Upper lobe of left lung (tissue), 6 donors: ENCODE data around the gene GAREM2. TPM values are rescaled to one million over a fixed set of nuclear protein-coding genes. Genes with fewer than 3 reads are reported as not detected.
A peak's percentile ranks its signal among the peaks of the same experiment; 100 is the strongest.

ENCODE experiments used
- ATAC-seq, 2 donors: fragments of 200-7000 bp; cut with Tn5 transposase; one replicate each; pipeline ENCODE4 v1.9.1; 2022; ENCODE audit warnings: mild to moderate bottlenecking in 2 of 2, moderate library complexity in 2 of 2; ENCODE audit not compliant: low FRiP score in 2 of 2
- DNase-seq, 2 donors: peaks; one replicate each; pipeline ENCODE4 v3.0.0-alpha.2; 2019 to 2020
- H3K27ac ChIP-seq, 4 donors: fragments of 200-600 bp; sonication (generic); one replicate each; pipeline ENCODE4 v1.5.1; 2016 to 2019
- H3K27me3 ChIP-seq, 4 donors: fragments of 200-600 bp; sonication (generic); one replicate each; pipeline ENCODE4 v1.5.1; 2017 to 2019
- H3K36me3 ChIP-seq, 4 donors: fragments of 200-600 bp; sonication (generic); one replicate each; pipeline ENCODE4 v1.5.1; 2016 to 2019
- H3K4me1 ChIP-seq, 4 donors: fragments of 200-600 bp; sonication (generic); one replicate each; pipeline ENCODE4 v1.5.1; 2018 to 2019
- H3K4me3 ChIP-seq, 4 donors: fragments of 200-600 bp; sonication (generic); one replicate each; pipeline ENCODE4 v1.5.1; 2017 to 2019; ENCODE audit warnings: mild to moderate bottlenecking in 2 of 4, moderate library complexity in 1 of 4
- H3K9me3 ChIP-seq, 4 donors: fragments of 200-600 bp; sonication (generic); one replicate each; pipeline ENCODE4 v1.5.1; 2018 to 2019
- EP300 ChIP-seq, 4 donors: sonication (generic); formaldehyde crosslinking; IDR thresholded peaks; one replicate each; pipeline ENCODE4 v1.5.1; 2017; ENCODE audit warnings: antibody characterized with exemption in 4 of 4, control low read depth in 2 of 4
- POLR2A ChIP-seq, 4 donors: fragments of 450-650 bp; IDR thresholded peaks; one replicate each; pipeline ENCODE4 v1.5.1; 2016 to 2017; ENCODE audit warnings: antibody characterized with exemption in 4 of 4, mild to moderate bottlenecking in 2 of 4
- POLR2AphosphoS5 ChIP-seq, 2 donors: sonication (generic); formaldehyde crosslinking; IDR thresholded peaks; one replicate each; pipeline ENCODE4 v1.5.1; 2017; ENCODE audit warnings: antibody characterized with exemption in 2 of 2
- WGBS, 2 donors: methylation state at CpG; one replicate each; pipeline ENCODE4 v1.1.5; 2017 to 2018; 5-methylcytosine and 5-hydroxymethylcytosine counted together
- total RNA-seq, 6 donors: library from RNA; depleted of rRNA in 4 of 6; stranded (reverse); fragments of >200 nt in 4 of 6; gene quantifications; one replicate each; pipeline versions ENCODE4 v1.1.0 to v1.2.1, GENCODE V29; 2016 to 2021
- TF ChIP-seq, protein P1 (sequence below), 6 experiments: fragments of 450-650 bp in 4 of 6; fragments of 200-600 bp in 2 of 6; sonication (generic) in 2 of 6; IDR thresholded peaks; one replicate each; pipeline ENCODE4 v1.5.1; 2016 to 2019; ENCODE audit warnings: antibody characterized with exemption in 6 of 6
- donor health status: DM: no; HTN: no; CAD: no; lungs with moderate emphysema.
- donor health status: DM: no; HTN: yes; CAD: no; lungs with severe emphysema.

The GAREM2 gene
- 1 to 10 TPM in 1 of 6 donors, under 1 TPM in 4, not detected in 1; 0.22 to 2.6 (median 0.49) TPM for total RNA-seq

DNA sequence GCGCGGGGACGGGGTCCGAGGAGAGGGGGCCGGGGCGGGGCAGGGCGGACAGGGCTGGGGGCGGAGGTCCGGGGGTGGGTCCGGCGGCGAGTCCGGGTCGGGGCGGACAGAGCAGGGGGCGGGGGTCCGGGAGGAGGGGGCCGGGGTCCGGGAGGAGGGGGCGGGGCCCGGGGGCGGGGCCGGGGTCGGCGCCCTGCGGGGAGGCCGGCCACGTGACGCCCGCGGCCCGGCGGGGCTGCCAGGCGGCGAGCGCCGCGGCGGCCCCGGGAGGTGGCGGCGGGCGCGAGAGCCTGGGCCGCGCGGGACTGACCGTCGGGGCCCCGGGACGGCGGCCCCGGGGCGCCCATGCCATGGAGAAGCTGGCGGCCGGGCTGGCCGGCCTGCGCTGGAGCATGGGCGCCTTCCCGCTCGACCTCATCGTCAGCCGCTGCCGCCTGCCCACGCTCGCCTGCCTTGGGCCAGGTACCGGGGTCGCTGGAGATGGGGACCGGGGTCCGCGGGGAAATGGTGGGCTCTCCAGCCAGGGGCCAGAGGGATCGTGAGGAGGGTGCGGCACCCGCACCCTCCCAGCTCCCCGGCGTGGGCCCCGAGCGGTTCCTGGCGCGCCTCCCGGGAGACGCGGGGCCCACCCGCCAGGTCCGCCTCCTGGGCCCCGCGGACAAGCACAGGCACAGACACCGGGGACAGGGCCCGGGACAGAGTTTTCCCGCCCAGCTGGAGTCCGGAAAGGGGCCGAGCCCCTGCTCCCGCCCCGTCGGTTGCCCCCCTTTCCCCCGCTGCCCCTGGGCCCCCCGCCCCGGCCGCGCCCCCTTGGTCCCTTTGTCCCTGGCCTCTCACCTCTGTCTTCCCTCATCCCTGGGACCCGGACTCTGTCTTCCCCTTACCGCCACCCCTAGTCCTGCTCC is at the start of gene GAREM2:
GAREM2 (plus strand) TSS at position 218 of the 905 bp plus-strand sequence; CDS start at position 351, 133 bp downstream.
- TF ChIP-seq POLR2A (IDR thresholded peaks at IDR 0.05), result no peak
- Histone ChIP-seq H3K4me1 (peaks cover 10 to 24% (median 15%) of the 10 kb centered on the region in 4 donors), H3K27ac (no peak within 1 kb of the TSS), H3K4me3 (peak within 1 kb of the TSS; percentile 5 to 47 (median 40)), H3K27me3 (peaks cover 0 to 29% (median 20%) of the 10 kb centered on the region in 4 donors), H3K9me3 (no peaks in the 10 kb centered on the region), H3K36me3 (no peaks in the 10 kb centered on the region)
- DNase-seq, result peak in 1 of 2 donors; percentile 85
- ATAC-seq, result no peak
- 0 to 5% methylated on average over 3 to 5 of the region's 102 CpGs for WGBS, 2 donors

DNA sequence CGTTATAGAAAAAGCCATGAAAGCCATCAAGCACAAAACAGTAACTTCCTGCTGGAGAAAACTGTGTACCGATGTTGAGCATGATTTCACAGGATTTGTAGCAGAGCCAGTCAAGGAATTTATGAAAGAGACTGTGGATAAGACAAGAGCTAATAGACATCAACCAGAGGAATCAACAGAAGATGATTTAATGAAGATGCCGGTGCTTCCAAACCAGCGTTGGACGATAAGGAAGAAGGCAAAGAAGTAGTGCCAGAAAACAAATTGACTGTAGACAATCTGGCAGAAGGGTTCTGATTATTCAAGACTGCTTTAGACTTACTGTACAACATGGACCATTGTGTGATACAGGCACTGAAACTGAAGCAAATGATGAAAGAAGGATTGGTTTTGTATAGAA is 49.5 kb upstream of the GAREM2 start:
- no peak overlapping the region for H3K27ac ChIP-seq
- no peaks in the 10 kb centered on the region for H3K4me1 ChIP-seq
- H3K36me3 ChIP-seq, result peaks cover 0 to 11% (median 0%) of the 10 kb centered on the region in 4 donors
- no peak overlapping the region for H3K4me3 ChIP-seq
- H3K9me3 ChIP-seq, result no peaks in the 10 kb centered on the region
- TF ChIP-seq POLR2A (IDR thresholded peaks at IDR 0.05) (no peak), POLR2AphosphoS5 (IDR thresholded peaks at IDR 0.05) (no peak), EP300 (IDR thresholded peaks at IDR 0.05) (no peak)
- TF ChIP-seq, protein P1, sequence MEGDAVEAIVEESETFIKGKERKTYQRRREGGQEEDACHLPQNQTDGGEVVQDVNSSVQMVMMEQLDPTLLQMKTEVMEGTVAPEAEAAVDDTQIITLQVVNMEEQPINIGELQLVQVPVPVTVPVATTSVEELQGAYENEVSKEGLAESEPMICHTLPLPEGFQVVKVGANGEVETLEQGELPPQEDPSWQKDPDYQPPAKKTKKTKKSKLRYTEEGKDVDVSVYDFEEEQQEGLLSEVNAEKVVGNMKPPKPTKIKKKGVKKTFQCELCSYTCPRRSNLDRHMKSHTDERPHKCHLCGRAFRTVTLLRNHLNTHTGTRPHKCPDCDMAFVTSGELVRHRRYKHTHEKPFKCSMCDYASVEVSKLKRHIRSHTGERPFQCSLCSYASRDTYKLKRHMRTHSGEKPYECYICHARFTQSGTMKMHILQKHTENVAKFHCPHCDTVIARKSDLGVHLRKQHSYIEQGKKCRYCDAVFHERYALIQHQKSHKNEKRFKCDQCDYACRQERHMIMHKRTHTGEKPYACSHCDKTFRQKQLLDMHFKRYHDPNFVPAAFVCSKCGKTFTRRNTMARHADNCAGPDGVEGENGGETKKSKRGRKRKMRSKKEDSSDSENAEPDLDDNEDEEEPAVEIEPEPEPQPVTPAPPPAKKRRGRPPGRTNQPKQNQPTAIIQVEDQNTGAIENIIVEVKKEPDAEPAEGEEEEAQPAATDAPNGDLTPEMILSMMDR (IDR thresholded peaks at IDR 0.05), result no peak
- H3K27me3 ChIP-seq, result no peaks in the 10 kb centered on the region
- ATAC-seq (no peak), DNase-seq (no peak)
- 80 to 93% methylated on average over 5 of the region's 5 CpGs for WGBS, 2 donors

DNA sequence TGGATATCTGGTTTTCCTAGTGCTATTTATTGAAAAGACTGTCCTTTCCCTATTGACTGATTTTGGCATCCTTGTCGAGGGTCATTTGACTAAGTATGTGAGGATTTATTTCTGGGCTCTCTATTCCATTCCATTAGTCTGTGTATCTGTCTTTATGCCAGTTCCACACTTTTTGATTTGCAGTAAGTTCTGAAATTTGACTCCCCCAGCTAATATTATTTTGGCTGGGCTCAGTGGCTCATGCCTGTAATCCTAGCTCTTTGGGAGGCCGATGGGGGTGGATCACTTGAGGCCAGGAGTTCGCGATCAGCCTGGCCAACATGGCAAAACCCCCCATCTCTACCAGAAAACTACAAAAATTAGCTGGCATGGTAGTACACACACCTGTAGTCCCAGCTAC is 46.8 kb upstream of the GAREM2 start:
- no peaks in the 10 kb centered on the region for H3K27me3 ChIP-seq
- ATAC-seq (no peak), DNase-seq (no peak)
- H3K4me1 ChIP-seq, result no peaks in the 10 kb centered on the region
- H3K27ac ChIP-seq, result no peak overlapping the region
- H3K4me3 ChIP-seq, result no peak overlapping the region
- H3K36me3 ChIP-seq, result peaks cover 0 to 31% (median 0%) of the 10 kb centered on the region in 4 donors
- no peaks in the 10 kb centered on the region for H3K9me3 ChIP-seq
- WGBS, 2 donors, result 91 to 96% methylated on average over 4 of the region's 4 CpGs
- TF ChIP-seq, protein P1 (IDR thresholded peaks at IDR 0.05), result no peak
- no peak for TF ChIP-seq POLR2AphosphoS5 (IDR thresholded peaks at IDR 0.05)
- no peak for TF ChIP-seq POLR2A (IDR thresholded peaks at IDR 0.05)
- no peak for TF ChIP-seq EP300 (IDR thresholded peaks at IDR 0.05)

DNA sequence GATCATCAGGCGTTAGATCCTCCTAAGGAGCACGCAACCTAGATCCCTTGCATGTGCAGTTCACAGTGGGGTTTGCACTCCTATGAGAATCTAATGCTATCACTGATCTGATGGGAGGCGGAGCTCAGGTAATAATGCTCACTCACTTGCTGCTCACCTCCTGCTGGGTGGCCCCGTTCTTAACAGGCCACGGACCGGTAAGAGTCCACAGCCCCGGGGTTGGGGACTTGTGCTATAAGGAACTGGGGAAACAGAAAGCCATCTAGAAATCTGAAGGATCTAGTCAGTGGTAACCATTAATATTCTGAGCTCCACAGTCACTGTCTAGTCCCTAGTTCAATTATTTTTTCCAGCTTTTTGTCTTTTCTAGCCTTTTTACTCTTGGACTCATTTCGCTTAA is 44.7 kb upstream of the GAREM2 start:
- 91 to 96% methylated on average over 7 to 8 of the region's 8 CpGs for WGBS, 2 donors
- H3K4me1 ChIP-seq, result no peaks in the 10 kb centered on the region
- no peak for ATAC-seq

DNA sequence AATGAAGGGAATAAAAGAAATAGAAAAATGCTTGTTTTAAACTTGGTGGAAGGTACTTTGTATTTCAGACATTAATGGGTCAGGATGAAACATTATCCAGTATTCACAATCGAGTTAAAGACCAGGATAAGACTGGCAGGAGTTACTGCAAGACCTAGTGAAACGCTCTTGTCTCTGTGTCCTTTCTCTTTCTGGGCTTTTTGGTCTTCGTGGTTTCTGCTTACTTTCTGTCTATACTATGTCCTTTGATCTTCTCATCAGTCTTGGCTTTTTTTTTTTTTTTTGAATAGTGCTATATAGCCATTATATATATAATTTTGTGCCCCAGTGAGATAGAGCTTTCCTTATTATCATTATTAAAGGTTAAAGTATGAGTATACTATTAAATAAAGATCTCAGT is 42.1 kb upstream of the GAREM2 start:
- H3K36me3 ChIP-seq, result peaks cover 0 to 43% (median 9%) of the 10 kb centered on the region in 4 donors
- no peak for ATAC-seq
- 84 to 92% methylated on average over 3 of the region's 3 CpGs for WGBS, 2 donors

More for the DNA sequence above, 44.7 kb upstream of the GAREM2 start:
- TF ChIP-seq, protein P1 (IDR thresholded peaks at IDR 0.05), result no peak
- TF ChIP-seq POLR2AphosphoS5 (IDR thresholded peaks at IDR 0.05) (no peak), EP300 (IDR thresholded peaks at IDR 0.05) (no peak), POLR2A (IDR thresholded peaks at IDR 0.05) (no peak)
- peaks cover 0 to 31% (median 0%) of the 10 kb centered on the region in 4 donors for H3K36me3 ChIP-seq
- H3K27me3 ChIP-seq, result no peaks in the 10 kb centered on the region
- no peak overlapping the region for H3K4me3 ChIP-seq
- no peak for DNase-seq
- H3K27ac ChIP-seq, result no peak overlapping the region
- H3K9me3 ChIP-seq, result no peaks in the 10 kb centered on the region

More for the DNA sequence above, 42.1 kb upstream of the GAREM2 start:
- H3K4me1 ChIP-seq, result peaks cover 0 to 3% (median 0%) of the 10 kb centered on the region in 4 donors
- no peaks in the 10 kb centered on the region for H3K27me3 ChIP-seq
- H3K9me3 ChIP-seq, result no peaks in the 10 kb centered on the region
- no peak for DNase-seq
- no peak overlapping the region for H3K27ac ChIP-seq
- TF ChIP-seq EP300 (IDR thresholded peaks at IDR 0.05), result no peak
- TF ChIP-seq, protein P1 (IDR thresholded peaks at IDR 0.05), result no peak
- TF ChIP-seq POLR2A (IDR thresholded peaks at IDR 0.05), result no peak
- TF ChIP-seq POLR2AphosphoS5 (IDR thresholded peaks at IDR 0.05), result no peak
- H3K4me3 ChIP-seq, result no peak overlapping the region
